Inflammatory macrophage treated with lipopolysaccharide for 4 hours (primary cell): ENCODE data around the gene SERINC1.
A peak's percentile ranks its signal among the peaks of the same experiment; 100 is the strongest.
"Not testable (repeated sequence)": the region's sequence is repeated elsewhere in the genome, so short reads cannot be mapped to it uniquely, and the experiment has no call there.

Experiments
- DNase-seq: peaks from one replicate; pipeline ENCODE4 v3.0.0-alpha.2; 2020

The SERINC1 gene

GRCh38 chr6:122471107-122472021 is at the start of gene SERINC1:
SERINC1 (minus strand) TSS chr6:122471807; CDS start chr6:122471737, 70 bp downstream.
- DNase-seq: peak; percentile 98

- DNase-seq: no peak
Observed at GRCh38 chr6:122511193-122511924, 39.8 kb upstream of the SERINC1 start.

- DNase-seq: not testable (repeated sequence)
Observed at GRCh38 chr6:122505170-122505569, 33.6 kb upstream of the SERINC1 start.

GRCh38 chr6:122501475-122501874 is 29.9 kb upstream of the SERINC1 start:
- DNase-seq: no peak

GRCh38 chr6:122495612-122496011 is 24.0 kb upstream of the SERINC1 start:
- DNase-seq: no peak

GRCh38 chr6:122494665-122495272 is 23.2 kb upstream of the SERINC1 start:
- DNase-seq: no peak

GRCh38 chr6:122491919-122492555 is 20.4 kb upstream of the SERINC1 start:
- DNase-seq: peak; percentile 58

GRCh38 chr6:122490607-122491006 is 19.0 kb upstream of the SERINC1 start:
- no peak for DNase-seq

GRCh38 chr6:122484760-122485159 is 13.2 kb upstream of the SERINC1 start:
- peak; percentile 38 for DNase-seq

GRCh38 chr6:122482750-122483080 is 11.1 kb upstream of the SERINC1 start:
- DNase-seq: no peak

GRCh38 chr6:122476131-122476530 is 4.5 kb upstream of the SERINC1 start:
- peak; percentile 49 for DNase-seq

- DNase-seq: no peak
Observed at GRCh38 chr6:122472022-122472340, 374 bp upstream of the SERINC1 start.

GRCh38 chr6:122461885-122462284 is 9.7 kb downstream of the SERINC1 start:
- no peak for DNase-seq

- not testable (repeated sequence) for DNase-seq
Observed at GRCh38 chr6:122459865-122460416, 11.7 kb downstream of the SERINC1 start.

- no peak for DNase-seq
Observed at GRCh38 chr6:122459240-122459639, 12.4 kb downstream of the SERINC1 start.

GRCh38 chr6:122458087-122458486 is 13.5 kb downstream of the SERINC1 start:
- DNase-seq: no peak

GRCh38 chr6:122455116-122455515 is 16.5 kb downstream of the SERINC1 start:
- not testable (repeated sequence) for DNase-seq

- DNase-seq: no peak
Observed at GRCh38 chr6:122454673-122455072, 16.9 kb downstream of the SERINC1 start.

- no peak for DNase-seq
Observed at GRCh38 chr6:122452509-122452908, 19.1 kb downstream of the SERINC1 start.

- DNase-seq: no peak
Observed at GRCh38 chr6:122449069-122449468, 22.5 kb downstream of the SERINC1 start.

GRCh38 chr6:122445274-122445673 is 26.3 kb downstream of the SERINC1 start:
- DNase-seq: no peak

GRCh38 chr6:122438975-122439374 is 32.6 kb downstream of the SERINC1 start:
- DNase-seq: no peak

GRCh38 chr6:122432816-122433215 is 38.8 kb downstream of the SERINC1 start:
- DNase-seq: no peak
